ENCODE measurements around the gene AOPEP. TPM values are rescaled to one million over a fixed set of nuclear protein-coding genes. Genes with fewer than 3 reads are reported as not detected.

AOPEP gene
- total and polyA plus RNA-seq, 9 of the 15 experiments (the other 6 are each of a cell fraction or from before 2014, with no cell fraction given), result 4.5 to 19.3 (median 13.5) TPM

DNA sequence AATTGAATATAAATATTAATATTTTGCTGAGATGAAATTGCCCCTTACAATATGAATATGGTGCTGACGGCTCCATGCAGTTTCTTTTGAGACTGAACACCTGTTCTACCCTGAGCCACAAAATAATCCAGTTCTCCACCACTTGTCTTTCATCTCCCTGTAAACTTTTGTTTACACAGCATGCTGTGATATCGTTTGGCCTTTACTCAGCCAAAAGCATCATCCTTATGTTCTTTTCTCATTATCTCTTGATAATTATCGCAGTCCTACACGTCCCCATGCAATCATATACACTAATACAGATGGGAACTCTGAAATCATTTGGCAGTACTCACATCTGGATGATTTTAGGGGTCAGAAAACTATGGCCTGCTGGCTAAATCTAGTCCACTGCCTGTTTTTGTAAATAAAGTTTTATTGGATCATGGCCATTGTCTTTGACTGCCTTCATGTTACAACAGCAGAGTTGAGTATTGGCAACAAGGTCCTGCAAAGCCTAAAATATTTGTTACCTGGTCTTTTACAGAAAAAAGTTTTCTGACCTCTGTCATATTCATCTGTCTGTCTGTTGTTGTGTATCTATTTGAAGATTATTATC, 53.3 kb downstream of the AOPEP start:
- no peak for FAIRE-seq

More for the DNA sequence above, 53.3 kb downstream of the AOPEP start:
- Histone ChIP-seq H3K4me2 (ENCODE audit: insufficient read depth, low read length) (no peak overlapping the region), H3K9me3 (replicated peaks; ENCODE audit: control insufficient read depth, insufficient read depth, low read depth, low read length) (no peaks in the 10 kb centered on the region), H3K27me3 (ENCODE audit: control insufficient read depth in 2 of 2, insufficient read depth in 2 of 2, low read length in 2 of 2) (no peaks in the 10 kb centered on the region), H3K36me3 (ENCODE audit: control insufficient read depth, insufficient read depth, low read length) (no peaks in the 10 kb centered on the region), H3K4me1 (replicated peaks in 1 of 2; ENCODE audit: control insufficient read depth in 2 of 2, insufficient read depth in 2 of 2, low read length in 2 of 2) (peaks cover 0 to 5% of the 10 kb centered on the region in 2 experiments; a peak in 1 of 5 replicates), H4K20me1 (replicated peaks; ENCODE audit: control insufficient read depth, insufficient read depth, low read length) (no peaks in the 10 kb centered on the region), H3K4me3 (no peak overlapping the region), H2AFZ (ENCODE audit: low read depth, low read length) (no peak overlapping the region), H3K79me2 (ENCODE audit: control insufficient read depth, insufficient read depth, low read length) (no peaks in the 10 kb centered on the region), H3K9me1 (ENCODE audit: control insufficient read depth, insufficient read depth, low read length) (no peaks in the 10 kb centered on the region), H3K27ac (ENCODE audit: extremely low read depth, low read depth, low read length) (no peak overlapping the region), H3K9ac (ENCODE audit: insufficient read depth in 1 of 2, low read depth in 2 of 2, low read length in 2 of 2) (no peak overlapping the region)
- TF ChIP-seq, protein P1, sequence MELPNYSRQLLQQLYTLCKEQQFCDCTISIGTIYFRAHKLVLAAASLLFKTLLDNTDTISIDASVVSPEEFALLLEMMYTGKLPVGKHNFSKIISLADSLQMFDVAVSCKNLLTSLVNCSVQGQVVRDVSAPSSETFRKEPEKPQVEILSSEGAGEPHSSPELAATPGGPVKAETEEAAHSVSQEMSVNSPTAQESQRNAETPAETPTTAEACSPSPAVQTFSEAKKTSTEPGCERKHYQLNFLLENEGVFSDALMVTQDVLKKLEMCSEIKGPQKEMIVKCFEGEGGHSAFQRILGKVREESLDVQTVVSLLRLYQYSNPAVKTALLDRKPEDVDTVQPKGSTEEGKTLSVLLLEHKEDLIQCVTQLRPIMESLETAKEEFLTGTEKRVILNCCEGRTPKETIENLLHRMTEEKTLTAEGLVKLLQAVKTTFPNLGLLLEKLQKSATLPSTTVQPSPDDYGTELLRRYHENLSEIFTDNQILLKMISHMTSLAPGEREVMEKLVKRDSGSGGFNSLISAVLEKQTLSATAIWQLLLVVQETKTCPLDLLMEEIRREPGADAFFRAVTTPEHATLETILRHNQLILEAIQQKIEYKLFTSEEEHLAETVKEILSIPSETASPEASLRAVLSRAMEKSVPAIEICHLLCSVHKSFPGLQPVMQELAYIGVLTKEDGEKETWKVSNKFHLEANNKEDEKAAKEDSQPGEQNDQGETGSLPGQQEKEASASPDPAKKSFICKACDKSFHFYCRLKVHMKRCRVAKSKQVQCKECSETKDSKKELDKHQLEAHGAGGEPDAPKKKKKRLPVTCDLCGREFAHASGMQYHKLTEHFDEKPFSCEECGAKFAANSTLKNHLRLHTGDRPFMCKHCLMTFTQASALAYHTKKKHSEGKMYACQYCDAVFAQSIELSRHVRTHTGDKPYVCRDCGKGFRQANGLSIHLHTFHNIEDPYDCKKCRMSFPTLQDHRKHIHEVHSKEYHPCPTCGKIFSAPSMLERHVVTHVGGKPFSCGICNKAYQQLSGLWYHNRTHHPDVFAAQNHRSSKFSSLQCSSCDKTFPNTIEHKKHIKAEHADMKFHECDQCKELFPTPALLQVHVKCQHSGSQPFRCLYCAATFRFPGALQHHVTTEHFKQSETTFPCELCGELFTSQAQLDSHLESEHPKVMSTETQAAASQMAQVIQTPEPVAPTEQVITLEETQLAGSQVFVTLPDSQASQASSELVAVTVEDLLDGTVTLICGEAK (IDR thresholded peaks at IDR 0.05), result peak; percentile 94
- TF ChIP-seq, protein P1 (CRISPR knock-in tag; IDR thresholded peaks at IDR 0.05), result peak; percentile 87
- TF ChIP-seq, protein P2, sequence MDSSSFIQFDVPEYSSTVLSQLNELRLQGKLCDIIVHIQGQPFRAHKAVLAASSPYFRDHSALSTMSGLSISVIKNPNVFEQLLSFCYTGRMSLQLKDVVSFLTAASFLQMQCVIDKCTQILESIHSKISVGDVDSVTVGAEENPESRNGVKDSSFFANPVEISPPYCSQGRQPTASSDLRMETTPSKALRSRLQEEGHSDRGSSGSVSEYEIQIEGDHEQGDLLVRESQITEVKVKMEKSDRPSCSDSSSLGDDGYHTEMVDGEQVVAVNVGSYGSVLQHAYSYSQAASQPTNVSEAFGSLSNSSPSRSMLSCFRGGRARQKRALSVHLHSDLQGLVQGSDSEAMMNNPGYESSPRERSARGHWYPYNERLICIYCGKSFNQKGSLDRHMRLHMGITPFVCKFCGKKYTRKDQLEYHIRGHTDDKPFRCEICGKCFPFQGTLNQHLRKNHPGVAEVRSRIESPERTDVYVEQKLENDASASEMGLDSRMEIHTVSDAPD (CRISPR knock-in tag; IDR thresholded peaks at IDR 0.05), result no peak
- peak; percentile 16 for TF ChIP-seq RBM25 (IDR thresholded peaks at IDR 0.05; ENCODE audit: low read depth, low read length, severe bottlenecking)
- whole genome bisulfite sequencing (ENCODE audit: insufficient coverage, low coverage, missing lambda C conversion rate), result 45% methylated on average over 4 of the region's 4 CpGs
- ATAC-seq (no peak), DNase-seq (ENCODE audit: extremely low read depth in 1 of 4, low spot score in 3 of 4) (no peak)
- CTCF ChIA-PET (ENCODE audit: low intra/inter-chr PET ratio), result interaction anchor here (1.2 kb wide), 1 partner anchor 336 kb away, joined by 4 read pairs; no protein-coding TSS in a partner anchor
- intact Hi-C loops (cut with micrococcal nuclease) (loop anchor here (5.0 to 10.0 kb wide), 3 partner anchors 112 to 485 kb away; no protein-coding TSS in a partner anchor), in situ Hi-C loops (cut with MboI) (loop anchor here (10.0 kb wide), 2 partner anchors 305 to 345 kb away; no protein-coding TSS in a partner anchor)
- BruUV-seq (replicated peaks), result no TSS peak
- POLR2A ChIA-PET, result no interaction called here

Measured in K562 (cell line).